Measurements from ENCODE around the gene PHF8.
A peak's percentile ranks its signal among the peaks of the same experiment; 100 is the strongest.

The PHF8 gene

DNA sequence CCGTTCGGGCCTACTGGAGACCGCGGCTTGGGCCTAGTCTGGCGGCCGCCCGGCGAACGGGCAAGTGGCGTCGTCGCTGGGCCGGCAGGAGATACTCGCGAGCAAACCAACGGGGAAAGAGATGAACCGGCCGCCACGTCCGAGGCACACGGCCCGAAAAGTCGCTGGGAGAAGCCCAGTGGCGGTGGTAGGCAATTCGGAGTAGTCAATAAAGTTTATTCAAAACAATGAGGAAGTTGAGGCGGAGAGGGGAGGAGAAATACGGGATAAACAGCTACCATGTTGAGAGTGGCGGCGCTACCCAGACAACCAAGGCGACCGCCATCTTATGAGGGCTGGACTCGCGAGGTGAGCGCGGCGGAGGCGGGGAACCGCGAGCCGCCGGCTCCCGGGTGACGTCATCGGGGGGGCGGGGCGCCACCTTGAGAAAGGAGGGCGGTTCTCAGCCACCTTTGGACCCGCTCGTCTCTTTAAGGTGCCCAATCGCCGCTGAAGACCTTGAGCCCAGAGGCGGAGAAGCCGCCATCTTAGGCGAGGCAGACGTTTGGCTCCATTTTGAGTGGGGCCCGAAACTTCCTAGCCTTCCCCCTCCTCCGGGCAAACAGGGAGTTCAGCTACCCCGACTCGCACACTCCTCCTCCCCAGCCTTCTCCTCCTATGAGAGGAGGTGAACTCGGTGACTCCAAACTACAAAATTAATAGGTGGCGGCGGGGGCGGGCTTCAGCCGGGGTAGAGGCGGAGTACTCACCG is at the start of gene PHF8:
Gene PHF8 (minus strand): TSS at position 348 of the 751 bp plus-strand sequence. CDS start 1,745 bp downstream, outside the sequence.
- DNase-seq, result peak; percentile 77

DNA sequence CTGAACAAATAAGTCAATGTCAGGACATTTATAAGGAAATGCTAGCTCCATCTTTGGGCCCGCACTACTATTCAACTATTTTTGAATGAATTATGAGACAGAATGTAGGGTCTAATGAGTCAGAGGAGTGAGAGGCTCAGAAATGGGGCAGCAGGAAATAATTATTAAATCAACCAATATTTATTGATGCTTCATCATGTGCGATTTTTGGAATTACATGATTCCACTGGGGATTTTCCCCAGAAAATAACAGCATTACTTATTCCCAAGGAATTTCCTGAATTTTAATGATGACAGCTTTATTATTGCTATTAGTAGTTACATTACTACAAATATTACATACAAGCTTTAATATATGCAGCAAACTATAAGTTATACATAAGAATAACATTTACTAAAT is 49.3 kb upstream of the PHF8 start:
- no peak for DNase-seq

DNA sequence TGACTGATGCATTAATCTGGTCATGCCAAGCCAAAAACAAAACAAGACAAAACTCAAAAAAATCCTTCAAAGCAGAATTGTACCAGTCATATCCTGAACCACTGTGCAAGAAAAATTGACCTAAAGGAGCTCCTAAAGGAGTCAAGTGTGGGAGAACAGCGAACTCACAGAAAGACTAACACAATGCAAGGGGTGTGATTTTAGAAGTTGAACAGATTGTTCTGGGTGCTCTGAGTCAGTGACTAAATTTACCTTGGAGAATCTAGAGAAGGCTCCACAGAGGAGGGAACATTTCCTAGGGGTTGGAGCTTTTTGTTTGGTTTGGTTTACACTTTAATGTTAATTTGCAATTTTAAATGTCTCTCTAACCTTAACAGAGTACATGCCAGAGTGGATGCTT is 48.9 kb upstream of the PHF8 start:
- DNase-seq, result no peak

DNA sequence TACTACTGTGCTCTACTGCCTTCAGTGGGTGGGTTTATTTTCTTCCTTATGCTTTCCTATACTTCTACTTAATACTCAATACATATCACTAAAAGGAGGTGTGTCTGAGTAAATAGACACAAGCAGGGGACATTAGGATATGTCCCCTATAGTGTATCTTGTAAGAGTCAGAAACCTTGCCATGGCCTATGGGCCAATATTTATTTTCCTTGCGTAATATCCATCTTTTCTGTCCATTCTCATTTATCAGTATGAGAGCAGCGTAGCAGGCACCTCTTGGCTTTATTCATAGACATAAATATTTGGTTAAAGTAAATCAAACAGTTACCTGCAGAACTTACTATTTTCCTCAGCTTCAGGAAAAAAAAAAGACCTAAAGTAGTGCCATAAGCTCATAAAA is 46.6 kb upstream of the PHF8 start:
- DNase-seq, result no peak

DNA sequence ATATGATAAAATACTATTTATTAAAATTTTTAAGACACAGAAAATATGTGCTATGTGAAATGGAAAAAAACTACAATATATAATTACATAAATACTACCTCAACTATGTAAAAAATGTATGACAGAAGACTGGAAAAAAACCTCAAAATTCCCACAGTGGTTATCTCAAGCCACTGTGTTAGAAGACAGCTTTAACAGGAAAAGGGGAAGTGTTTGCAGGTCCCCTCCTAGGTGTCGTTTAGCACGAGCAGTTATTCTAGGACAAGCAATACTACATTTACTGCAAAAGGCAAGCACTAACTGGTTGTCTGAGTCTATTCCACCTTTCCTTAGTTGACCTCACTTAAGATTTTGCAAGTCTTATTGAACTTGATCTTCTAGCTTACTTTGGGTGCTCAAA is 44.9 kb upstream of the PHF8 start:
- no peak for DNase-seq

- DNase-seq, result no peak
These were observed 43.4 kb upstream of the PHF8 start for GRCh38 chrX:54087661-54088060.

- no peak for DNase-seq
These were observed 41.4 kb upstream of the PHF8 start for GRCh38 chrX:54085666-54086065.

DNA sequence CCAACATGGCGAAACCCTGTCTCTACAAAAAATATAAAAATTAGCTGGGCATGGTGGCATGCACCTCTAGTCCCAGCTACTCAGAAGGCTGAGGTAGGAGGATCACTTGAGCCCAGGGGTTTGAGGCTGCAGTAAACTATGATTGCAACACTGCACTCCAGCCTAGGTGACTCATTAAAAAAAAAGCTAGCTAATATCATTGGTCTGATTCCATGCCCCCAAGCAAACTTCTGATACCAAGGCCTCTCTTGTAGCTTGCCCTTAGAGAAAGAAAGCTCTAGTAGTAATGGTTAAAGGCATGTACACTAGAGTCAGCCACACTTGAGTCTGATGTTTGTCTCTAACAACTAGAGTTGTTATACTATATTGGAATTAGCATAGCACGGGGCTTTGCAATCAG is 32.6 kb upstream of the PHF8 start:
- DNase-seq, result no peak

- no peak for DNase-seq
These were observed 30.6 kb upstream of the PHF8 start for GRCh38 chrX:54074826-54075225.

- no peak for DNase-seq
These were observed 23.5 kb upstream of the PHF8 start for GRCh38 chrX:54067766-54068165.

- no peak for DNase-seq
These were observed 22.6 kb upstream of the PHF8 start for GRCh38 chrX:54066841-54067240.

- no peak for DNase-seq
These were observed 20.3 kb upstream of the PHF8 start for GRCh38 chrX:54064564-54064963.

- no peak for DNase-seq
These were observed 19.1 kb upstream of the PHF8 start for GRCh38 chrX:54063361-54063760.

GRCh38 chrX:54049801-54050200 is 5.5 kb upstream of the PHF8 start:
- DNase-seq, result no peak

- no peak for DNase-seq
These were observed 4.1 kb upstream of the PHF8 start for GRCh38 chrX:54048412-54048811.

DNA sequence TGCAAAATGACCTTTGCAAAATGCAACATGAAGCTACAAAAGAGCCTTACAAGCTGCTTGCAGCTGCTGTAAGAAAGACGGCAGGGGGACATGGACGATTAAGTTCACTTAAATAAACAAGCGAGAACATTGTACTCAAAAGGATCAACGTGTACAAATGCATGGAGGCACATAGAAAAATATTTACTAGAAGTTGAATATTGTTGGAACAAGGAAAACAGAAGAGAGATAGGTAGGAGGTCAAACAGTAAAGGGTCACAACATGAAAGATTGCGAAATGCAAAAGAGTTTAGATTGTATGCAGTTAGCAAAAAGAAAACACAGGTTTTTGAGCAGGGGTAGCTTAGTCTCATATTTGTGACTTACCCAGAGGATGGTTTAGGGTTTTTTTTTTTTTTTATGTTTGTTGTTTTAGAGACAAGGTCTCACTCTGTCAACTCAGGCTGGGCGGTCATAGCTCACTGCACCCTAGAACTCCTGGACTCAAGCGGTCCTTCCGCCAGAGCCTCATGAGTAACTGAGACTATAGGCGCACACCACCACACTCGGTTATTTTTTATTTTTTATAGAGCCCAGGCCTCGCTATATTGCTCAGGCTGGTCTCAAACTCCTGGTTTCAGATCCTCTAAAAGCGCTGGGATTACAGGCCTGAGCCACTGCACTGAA is 1.4 kb upstream of the PHF8 start:
- no peak for DNase-seq

GRCh38 chrX:54044877-54045338 is 635 bp upstream of the PHF8 start:
- no peak for DNase-seq

- no peak for DNase-seq
These were observed 640 bp downstream of the PHF8 start for GRCh38 chrX:54043541-54044125.

- no peak for DNase-seq
These were observed 1.2 kb downstream of the PHF8 start for GRCh38 chrX:54043056-54043455.

- DNase-seq, result no peak
These were observed 1.7 kb downstream of the PHF8 start for GRCh38 chrX:54042609-54043021.

DNA sequence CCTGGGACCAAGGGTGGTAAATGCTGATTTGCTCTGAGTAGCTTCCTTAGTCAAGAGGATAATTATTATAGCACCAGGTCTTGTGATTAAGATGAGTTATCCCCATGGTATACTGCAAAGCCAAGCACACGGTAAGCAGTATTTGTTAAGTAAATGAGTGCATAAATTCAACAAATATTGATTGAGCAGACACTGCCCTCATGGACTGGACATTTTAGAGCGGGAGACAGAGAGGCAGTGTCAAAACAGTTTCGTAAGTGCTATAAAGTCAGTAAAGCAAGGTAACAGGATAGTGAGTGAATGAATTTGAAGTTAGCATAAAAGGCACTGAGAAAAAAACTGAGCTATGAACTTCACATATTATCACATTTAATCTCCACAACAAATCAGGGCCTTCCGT is 13.9 kb downstream of the PHF8 start:
- DNase-seq, result no peak

DNA sequence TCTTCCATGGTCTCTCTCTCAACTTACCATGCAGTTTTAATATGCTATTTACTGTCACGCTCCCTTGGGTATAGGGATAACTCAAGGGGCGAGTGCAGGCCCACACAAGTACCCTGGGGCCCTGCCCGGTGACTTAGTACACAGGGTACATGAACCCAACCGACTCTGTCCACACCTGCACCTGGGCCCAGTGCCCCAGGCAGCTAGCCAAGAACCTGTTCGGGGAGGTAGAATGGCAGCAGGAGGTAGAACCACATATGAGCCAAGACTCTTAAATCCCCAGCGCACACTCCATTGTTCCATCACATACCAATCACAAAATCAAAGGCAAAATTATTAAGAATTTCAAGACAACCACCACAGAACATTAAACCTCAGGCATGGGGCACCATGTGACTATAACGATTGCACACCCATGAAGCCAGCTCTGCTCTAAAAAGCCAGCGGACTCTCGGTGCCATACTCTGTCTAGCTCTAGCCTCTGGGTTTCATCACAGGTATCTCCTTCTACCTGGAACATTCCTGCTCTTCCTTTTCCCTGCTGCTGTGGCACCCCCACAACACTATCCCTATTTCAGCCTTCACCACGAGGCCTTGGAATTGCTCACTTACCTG is 14.6 kb downstream of the PHF8 start:
- no peak for DNase-seq

- DNase-seq, result no peak
These were observed 19.9 kb downstream of the PHF8 start for GRCh38 chrX:54024350-54024749.

All from NCI-H1048 (cell line).